Right atrium auricular region (tissue), 2 donors: ENCODE data around the gene VSTM2B. TPM values are rescaled to one million over a fixed set of nuclear protein-coding genes. Genes with fewer than 3 reads are reported as not detected.

Experiments
- DNase-seq: peaks from one replicate; pipeline ENCODE4 v3.0.0-alpha.2; 2019; ENCODE audit warnings: low spot score
- H3K27ac ChIP-seq, 2 donors: fragments of 200-600 bp; sonication (generic); 1 replicate in 1 of 2; 2 replicates in 1 of 2; pipeline ENCODE4 v1.5.1; 2016 to 2019
- H3K27me3 ChIP-seq, 2 donors: fragments of 200-600 bp; sonication (generic); one replicate each; pipeline versions ENCODE4 v1.5.1 to v1.6.0; 2017 to 2019
- H3K36me3 ChIP-seq: fragments of 200-600 bp; sonication (generic); one replicate; pipeline ENCODE4 v1.5.1; 2016
- H3K4me1 ChIP-seq, 2 donors: fragments of 200-600 bp; sonication (generic); one replicate each; pipeline versions ENCODE4 v1.5.1 to v1.6.0; 2017 to 2019
- H3K4me3 ChIP-seq, 2 donors: fragments of 200-600 bp; sonication (generic); 1 replicate in 1 of 2; 2 replicates in 1 of 2; pipeline ENCODE4 v1.5.1; 2017 to 2019; ENCODE audit warnings: mild to moderate bottlenecking in 1 of 2, moderate library complexity in 1 of 2
- H3K9me3 ChIP-seq, 2 donors: fragments of 200-600 bp; sonication (generic); one replicate each; pipeline ENCODE4 v1.5.1; 2019
- CTCF ChIP-seq, 2 donors: fragments of 200-600 bp; sonication (generic); IDR thresholded peaks; one replicate each; pipeline ENCODE4 v1.5.1; 2019; ENCODE audit warnings: antibody characterized with exemption in 2 of 2
- total RNA-seq, 2 donors: library from RNA; depleted of rRNA; stranded (reverse); fragments of >200 nt; gene quantifications; one replicate each; pipeline ENCODE4 v1.1.0, GENCODE V29; 2016

The VSTM2B gene
- total RNA-seq, 2 donors from 2014 or later = not detected

- Histone ChIP-seq H3K36me3 (no peaks in the 10 kb centered on the region), H3K27ac (no peak overlapping the region), H3K9me3 (no peaks in the 10 kb centered on the region), H3K27me3 (no peaks in the 10 kb centered on the region), H3K4me1 (no peaks in the 10 kb centered on the region), H3K4me3 (no peak overlapping the region)
- no peak for DNase-seq
- no peak for TF ChIP-seq CTCF (IDR thresholded peaks at IDR 0.05)
Measured at GRCh38 chr19:29574510-29574909, 48.7 kb downstream of the VSTM2B start.

- Histone ChIP-seq H3K9me3 (peaks cover 0 to 2% of the 10 kb centered on the region in 2 donors), H3K4me1 (no peaks in the 10 kb centered on the region), H3K27me3 (no peaks in the 10 kb centered on the region), H3K4me3 (no peak overlapping the region), H3K27ac (no peak overlapping the region), H3K36me3 (no peaks in the 10 kb centered on the region)
- DNase-seq = no peak
- no peak for TF ChIP-seq CTCF (IDR thresholded peaks at IDR 0.05)
Measured at GRCh38 chr19:29576046-29576606, 50.3 kb downstream of the VSTM2B start.

GRCh38 chr19:29576761-29577648 lies 51.2 kb downstream of the VSTM2B start:
- no peak overlapping the region for H3K27ac ChIP-seq
- no peaks in the 10 kb centered on the region for H3K4me1 ChIP-seq
- no peaks in the 10 kb centered on the region for H3K27me3 ChIP-seq
- H3K4me3 ChIP-seq = no peak overlapping the region
- peaks cover 0 to 6% of the 10 kb centered on the region in 2 donors for H3K9me3 ChIP-seq
- no peak for TF ChIP-seq CTCF (IDR thresholded peaks at IDR 0.05)
- no peaks in the 10 kb centered on the region for H3K36me3 ChIP-seq
- no peak for DNase-seq

GRCh38 chr19:29577649-29577963 lies 51.8 kb downstream of the VSTM2B start:
- no peaks in the 10 kb centered on the region for H3K4me1 ChIP-seq
- H3K36me3 ChIP-seq = no peaks in the 10 kb centered on the region
- no peak overlapping the region for H3K27ac ChIP-seq
- no peak overlapping the region for H3K4me3 ChIP-seq
- no peaks in the 10 kb centered on the region for H3K27me3 ChIP-seq
- no peak for TF ChIP-seq CTCF (IDR thresholded peaks at IDR 0.05)
- no peak for DNase-seq
- peaks cover 0 to 6% of the 10 kb centered on the region in 2 donors for H3K9me3 ChIP-seq

- no peaks in the 10 kb centered on the region for H3K36me3 ChIP-seq
- H3K27ac ChIP-seq = no peak overlapping the region
- TF ChIP-seq CTCF (IDR thresholded peaks at IDR 0.05) = no peak
- H3K4me1 ChIP-seq = no peaks in the 10 kb centered on the region
- DNase-seq = no peak
- no peak overlapping the region for H3K4me3 ChIP-seq
- H3K27me3 ChIP-seq = no peaks in the 10 kb centered on the region
- H3K9me3 ChIP-seq = peaks cover 0 to 6% of the 10 kb centered on the region in 2 donors
Measured at GRCh38 chr19:29578349-29578748, 52.6 kb downstream of the VSTM2B start.
